ENCODE results near the gene EPS8L2.
"Not testable (repeated sequence)": the region's sequence is repeated elsewhere in the genome, so short reads cannot be mapped to it uniquely, and the experiment has no call there.

Gene EPS8L2

GRCh38 chr11:705646-706438 is at the start of gene EPS8L2:
TSS of gene EPS8L2 (plus strand) at chr11:706231. CDS start at chr11:709408, 3,177 bp downstream.
- DNase-seq: no peak

- no peak for DNase-seq
These were observed 49.6 kb upstream of the EPS8L2 start for GRCh38 chr11:656426-656825.

GRCh38 chr11:656866-657265 is 49.2 kb upstream of the EPS8L2 start:
- DNase-seq: no peak

- no peak for DNase-seq
These were observed 48.3 kb upstream of the EPS8L2 start for GRCh38 chr11:657691-658126.

- no peak for DNase-seq
These were observed 46.4 kb upstream of the EPS8L2 start for GRCh38 chr11:659532-660085.

GRCh38 chr11:660281-660680 is 45.8 kb upstream of the EPS8L2 start:
- no peak for DNase-seq

GRCh38 chr11:660681-661444 is 45.2 kb upstream of the EPS8L2 start:
- no peak for DNase-seq

DNA sequence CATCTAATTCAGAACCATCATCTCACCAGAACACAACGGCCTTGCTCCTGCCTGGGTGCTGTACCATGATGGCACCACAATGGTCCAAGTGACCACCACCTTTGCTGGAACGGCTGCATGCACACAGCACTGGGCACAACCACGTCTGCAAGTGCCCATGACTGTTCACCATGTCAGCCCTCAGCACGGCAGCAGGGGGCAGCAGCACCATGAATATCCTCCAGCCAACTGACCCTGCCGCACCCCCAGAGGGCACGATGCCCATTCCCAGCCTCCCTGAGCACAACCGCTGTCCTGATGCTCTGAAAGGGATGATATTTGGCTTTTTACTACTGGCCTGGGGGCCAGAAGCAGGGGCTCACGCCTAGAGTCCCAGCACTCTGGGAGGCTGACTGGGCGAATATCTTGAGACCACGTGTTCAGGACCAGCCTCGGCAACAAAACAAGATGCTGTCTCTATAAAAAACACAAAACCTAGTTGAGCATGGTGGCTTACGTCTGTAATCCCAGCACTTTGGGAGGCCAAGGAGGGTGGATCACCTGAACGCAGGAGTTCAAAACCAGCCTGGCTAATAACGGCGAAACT is 43.2 kb upstream of the EPS8L2 start:
- no peak for DNase-seq

- DNase-seq: no peak
These were observed 40.8 kb upstream of the EPS8L2 start for GRCh38 chr11:665062-665703.

DNA sequence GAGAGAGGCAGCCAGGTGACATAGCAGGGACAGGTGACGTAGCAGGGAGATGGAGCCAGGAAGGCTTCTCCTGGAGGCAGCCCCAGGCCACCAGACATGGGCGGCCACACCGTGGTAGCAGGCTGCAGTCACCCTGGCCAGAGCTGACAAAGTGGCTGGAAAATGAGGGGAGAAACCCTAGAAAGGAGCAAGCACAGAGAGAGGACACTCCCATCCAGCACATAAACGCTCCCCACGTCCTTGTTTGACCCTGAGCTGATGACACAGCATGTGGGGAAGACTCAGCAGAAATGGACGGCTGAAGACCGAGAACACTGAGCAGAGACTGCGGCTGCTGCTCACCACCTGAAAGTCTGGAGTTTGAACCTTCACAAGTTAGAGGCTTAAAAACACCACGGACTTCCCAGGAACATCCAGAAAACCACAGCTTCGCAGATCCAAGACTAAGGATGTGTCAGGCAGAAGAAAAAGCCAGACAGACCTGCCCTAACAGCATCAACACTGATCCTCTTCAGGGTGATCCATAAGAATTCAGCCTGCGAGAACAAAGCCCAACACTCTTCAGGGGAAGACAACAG is 40.2 kb upstream of the EPS8L2 start:
- no peak for DNase-seq

GRCh38 chr11:673866-674265 is 32.2 kb upstream of the EPS8L2 start:
- no peak for DNase-seq

GRCh38 chr11:674406-674805 is 31.6 kb upstream of the EPS8L2 start:
- DNase-seq: no peak

DNA sequence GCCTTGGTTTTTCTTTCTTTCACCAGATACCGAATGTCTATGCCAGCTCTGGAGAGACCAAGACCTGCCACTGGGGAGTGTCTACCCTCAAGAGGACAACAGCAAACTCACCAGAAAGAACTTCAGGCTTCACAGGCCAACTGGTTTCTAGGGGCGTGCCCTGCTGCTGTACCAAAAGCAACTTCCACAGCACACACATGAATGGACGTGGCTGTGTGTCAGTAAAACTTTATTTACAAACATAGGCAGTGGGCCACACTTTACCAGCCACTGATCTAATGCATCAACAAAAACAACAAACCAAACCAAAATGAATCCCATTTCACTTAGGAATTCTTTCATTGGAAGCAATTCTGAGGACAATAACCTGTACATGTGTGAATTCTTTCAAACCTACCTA is 27.7 kb upstream of the EPS8L2 start:
- no peak for DNase-seq

DNA sequence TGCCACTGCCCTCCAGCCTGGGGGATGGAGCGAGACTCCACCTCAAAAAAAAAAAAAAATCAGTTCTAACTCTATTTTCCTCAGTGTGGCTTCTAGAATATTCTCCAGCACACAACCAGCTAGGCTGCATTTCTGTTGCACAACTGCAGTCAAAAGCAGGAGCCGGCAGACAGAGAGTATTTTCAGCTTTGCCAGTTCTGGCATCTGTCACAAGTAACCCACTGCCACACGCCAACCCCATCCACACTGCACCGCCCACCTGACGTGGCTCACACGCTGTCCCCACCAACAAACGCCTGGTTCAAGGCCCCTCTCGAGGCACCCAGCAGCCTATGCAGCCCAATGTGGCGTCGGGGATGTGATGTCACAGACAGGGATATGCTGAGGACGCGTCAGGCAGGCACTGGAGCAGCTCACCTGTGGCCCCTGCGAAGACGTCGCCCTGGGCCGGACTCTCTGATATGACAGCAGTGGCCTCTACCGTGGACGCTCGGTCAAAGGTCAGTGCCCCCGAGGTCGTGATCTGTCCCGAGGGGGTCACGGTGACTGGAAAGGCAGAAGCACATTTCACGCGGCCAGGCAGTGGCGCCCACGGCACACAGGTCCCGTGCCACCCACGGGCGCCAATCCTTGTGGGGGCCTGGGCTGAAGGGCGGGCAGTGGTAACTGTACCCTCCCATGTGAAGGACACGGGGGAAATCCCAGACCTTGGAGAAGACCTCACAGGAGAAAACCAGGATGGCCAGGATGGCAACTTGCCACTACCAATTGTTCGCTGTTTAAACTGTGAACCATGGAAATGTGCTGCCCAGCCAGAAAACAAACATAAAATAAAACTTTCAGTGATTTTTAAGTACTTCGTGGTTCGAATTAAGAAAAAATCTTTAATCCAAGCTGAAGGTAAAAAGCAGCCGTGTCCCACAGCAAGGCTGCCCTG is 26.5 kb upstream of the EPS8L2 start:
- DNase-seq: no peak

DNA sequence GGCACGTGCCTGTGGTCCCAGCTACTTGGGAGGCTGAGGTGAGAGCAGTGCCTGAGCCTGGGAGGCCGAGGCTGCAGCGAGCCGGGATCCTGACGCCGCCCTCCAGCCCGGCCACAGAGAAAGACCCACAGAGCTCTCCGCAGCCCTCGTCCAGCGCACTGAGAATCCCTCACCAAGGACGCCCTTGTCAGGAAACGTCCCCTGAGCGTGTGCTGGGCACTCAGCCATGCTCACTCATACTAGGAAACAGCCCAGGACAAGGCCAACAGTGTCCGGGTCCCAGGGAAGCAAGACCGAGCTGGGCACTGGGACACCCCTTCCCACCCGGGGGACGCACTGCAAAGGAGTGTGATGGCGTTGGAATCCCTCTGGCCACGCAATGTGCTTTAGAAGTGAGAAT is 25.6 kb upstream of the EPS8L2 start:
- DNase-seq: no peak

GRCh38 chr11:680970-681369 is 25.1 kb upstream of the EPS8L2 start:
- DNase-seq: no peak

GRCh38 chr11:686451-687243 is 19.4 kb upstream of the EPS8L2 start:
- no peak for DNase-seq

GRCh38 chr11:687751-688150 is 18.3 kb upstream of the EPS8L2 start:
- DNase-seq: no peak

DNA sequence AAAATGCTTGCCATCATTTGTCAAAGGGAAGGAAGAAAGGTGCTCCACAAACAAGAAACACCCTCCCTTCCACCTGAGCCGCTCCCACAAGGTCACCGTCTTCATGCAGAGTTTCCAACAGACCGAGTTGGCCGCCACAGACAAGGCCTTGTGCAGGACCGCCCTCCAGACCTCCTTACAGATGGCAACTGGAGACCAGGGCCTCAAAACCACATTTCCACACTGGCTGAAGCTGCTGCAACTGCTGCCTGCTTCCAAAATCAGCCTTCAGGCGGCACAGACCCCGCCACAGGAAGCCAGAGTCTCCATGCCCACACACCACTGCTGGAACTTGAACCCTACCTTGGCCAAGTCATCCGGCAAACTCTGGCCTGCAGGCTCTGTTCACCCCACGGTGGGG is 17.4 kb upstream of the EPS8L2 start:
- DNase-seq: no peak

DNA sequence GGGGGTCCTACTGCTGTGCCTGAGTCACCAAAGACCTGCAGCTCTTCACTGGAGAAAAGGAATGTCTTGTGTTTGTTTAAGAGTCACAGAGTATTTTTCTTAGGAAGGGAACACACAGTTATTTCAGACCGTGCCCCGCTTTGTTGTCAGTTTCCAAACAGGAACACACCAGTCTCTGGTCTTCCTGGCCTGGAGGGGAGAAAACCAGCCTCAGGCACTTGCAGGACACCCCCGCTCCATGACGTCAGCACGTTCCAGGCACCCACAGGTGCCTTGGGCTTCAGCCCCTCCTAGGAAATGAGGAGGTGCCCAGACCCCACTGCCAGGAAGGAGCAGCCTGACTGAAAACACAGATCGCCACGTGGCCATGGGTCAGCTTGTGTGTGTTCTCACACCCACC is 16.4 kb upstream of the EPS8L2 start:
- no peak for DNase-seq

DNA sequence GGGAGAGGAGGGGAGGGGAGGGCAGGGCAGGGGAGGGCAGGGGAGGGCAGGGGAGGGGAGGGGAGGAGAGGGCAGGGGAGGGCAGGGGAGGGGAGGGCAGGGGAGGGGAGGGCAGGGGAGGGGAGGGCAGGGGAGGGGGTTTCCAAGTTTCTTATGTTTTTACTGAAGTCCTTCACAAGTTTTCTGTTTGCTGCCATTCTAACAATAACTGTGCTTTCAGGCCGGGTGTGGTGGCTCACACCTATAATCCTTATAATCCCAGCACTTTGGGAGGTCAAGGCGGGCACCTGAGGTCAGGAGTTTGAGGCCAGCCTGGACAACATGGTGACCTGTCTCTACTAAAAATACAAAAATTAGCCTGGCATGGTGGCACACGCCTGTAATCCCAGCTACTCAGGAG is 15.8 kb upstream of the EPS8L2 start:
- not testable (repeated sequence) for DNase-seq

All from activated CD4-positive, CD25-positive, alpha-beta regulatory T cell (primary cell).